Progenitor cell of endocrine pancreas (in vitro differentiated cells): Measurements from ENCODE around the gene SRSF2. TPM values are rescaled to one million over a fixed set of nuclear protein-coding genes. Genes with fewer than 3 reads are reported as not detected.

ENCODE experiments used
- DNase-seq: peaks from one replicate; pipeline ENCODE4 v3.0.0; 2021; ENCODE audit warnings: low spot score; ENCODE audit not compliant: unreplicated experiment
- H3K27ac Mint-ChIP-seq: 2 replicates; pipeline ENCODE4 v1.8.0; 2021; ENCODE audit warnings: mild to moderate bottlenecking, moderate library complexity, mixed read lengths
- H3K27me3 Mint-ChIP-seq: 2 replicates; pipeline ENCODE4 v1.8.0; 2021; ENCODE audit warnings: mixed read lengths
- H3K36me3 Mint-ChIP-seq: 2 replicates; pipeline ENCODE4 v1.8.0; 2022; ENCODE audit warnings: mixed read lengths; ENCODE audit not compliant: insufficient read depth
- H3K4me1 Mint-ChIP-seq: 2 replicates; pipeline ENCODE4 v1.8.0; 2021; ENCODE audit warnings: low read depth, mixed read lengths
- H3K4me3 Mint-ChIP-seq: 2 replicates; pipeline ENCODE4 v1.8.0; 2021; ENCODE audit warnings: low read depth, mild to moderate bottlenecking, moderate library complexity, mixed read lengths
- H3K9me3 Mint-ChIP-seq: 2 replicates; pipeline ENCODE4 v1.8.0; 2021; ENCODE audit warnings: low read depth, mixed read lengths
- CTCF ChIP-seq: fragments of 200-600 bp; sonication (generic); IDR thresholded peaks from one replicate; pipeline ENCODE4 v1.5.0; 2021; ENCODE audit warnings: antibody characterized with exemption, mild to moderate bottlenecking; ENCODE audit not compliant: unreplicated experiment
- total RNA-seq: library from RNA; stranded (reverse); gene quantifications from 2 replicates; pipeline ENCODE4 v1.2.1, GENCODE V29; 2021

SRSF2 gene
- total RNA-seq, 1 donor from 2014 or later = 265 TPM

- Mint-ChIP-seq H3K4me3 (no peak overlapping the region), H3K27me3 (no peaks in the 10 kb centered on the region), H3K27ac (no peak overlapping the region), H3K4me1 (peaks cover 20% of the 10 kb centered on the region), H3K9me3 (no peaks in the 10 kb centered on the region), H3K36me3 (peaks cover 7% of the 10 kb centered on the region)
- TF ChIP-seq CTCF = no peak
- no peak for DNase-seq
Measured at GRCh38 chr17:76689859-76690258, 47.3 kb downstream of the SRSF2 start.

GRCh38 chr17:76688165-76688622 is 48.9 kb downstream of the SRSF2 start:
- H3K9me3 Mint-ChIP-seq = no peaks in the 10 kb centered on the region
- H3K27ac Mint-ChIP-seq = no peak overlapping the region
- peaks cover 7% of the 10 kb centered on the region for H3K36me3 Mint-ChIP-seq
- no peaks in the 10 kb centered on the region for H3K27me3 Mint-ChIP-seq
- no peak for DNase-seq
- peaks cover 20% of the 10 kb centered on the region for H3K4me1 Mint-ChIP-seq
- TF ChIP-seq CTCF = no peak
- no peak overlapping the region for H3K4me3 Mint-ChIP-seq

- peaks cover 7% of the 10 kb centered on the region for H3K36me3 Mint-ChIP-seq
- peaks cover 18% of the 10 kb centered on the region for H3K4me1 Mint-ChIP-seq
- peak overlapping the region; percentile 50 for H3K27ac Mint-ChIP-seq
- no peak overlapping the region for H3K4me3 Mint-ChIP-seq
- no peak for TF ChIP-seq CTCF
- DNase-seq = no peak
- H3K9me3 Mint-ChIP-seq = no peaks in the 10 kb centered on the region
- H3K27me3 Mint-ChIP-seq = no peaks in the 10 kb centered on the region
Measured at GRCh38 chr17:76687298-76688164, 49.6 kb downstream of the SRSF2 start.

- H3K36me3 Mint-ChIP-seq = peaks cover 9% of the 10 kb centered on the region
- peaks cover 16% of the 10 kb centered on the region for H3K4me1 Mint-ChIP-seq
- DNase-seq = no peak
- peak overlapping the region; percentile 69 for H3K27ac Mint-ChIP-seq
- TF ChIP-seq CTCF = no peak
- H3K9me3 Mint-ChIP-seq = no peaks in the 10 kb centered on the region
- no peak overlapping the region for H3K4me3 Mint-ChIP-seq
- no peaks in the 10 kb centered on the region for H3K27me3 Mint-ChIP-seq
Measured at GRCh38 chr17:76686538-76687297, 50.4 kb downstream of the SRSF2 start.

GRCh38 chr17:76685846-76686245 is 51.3 kb downstream of the SRSF2 start:
- H3K27ac Mint-ChIP-seq = no peak overlapping the region
- peaks cover 11% of the 10 kb centered on the region for H3K4me1 Mint-ChIP-seq
- no peak for DNase-seq
- H3K36me3 Mint-ChIP-seq = peaks cover 10% of the 10 kb centered on the region
- no peaks in the 10 kb centered on the region for H3K9me3 Mint-ChIP-seq
- H3K4me3 Mint-ChIP-seq = no peak overlapping the region
- no peaks in the 10 kb centered on the region for H3K27me3 Mint-ChIP-seq
- no peak for TF ChIP-seq CTCF
